Measurements from ENCODE around the gene GNG10.

DNA sequence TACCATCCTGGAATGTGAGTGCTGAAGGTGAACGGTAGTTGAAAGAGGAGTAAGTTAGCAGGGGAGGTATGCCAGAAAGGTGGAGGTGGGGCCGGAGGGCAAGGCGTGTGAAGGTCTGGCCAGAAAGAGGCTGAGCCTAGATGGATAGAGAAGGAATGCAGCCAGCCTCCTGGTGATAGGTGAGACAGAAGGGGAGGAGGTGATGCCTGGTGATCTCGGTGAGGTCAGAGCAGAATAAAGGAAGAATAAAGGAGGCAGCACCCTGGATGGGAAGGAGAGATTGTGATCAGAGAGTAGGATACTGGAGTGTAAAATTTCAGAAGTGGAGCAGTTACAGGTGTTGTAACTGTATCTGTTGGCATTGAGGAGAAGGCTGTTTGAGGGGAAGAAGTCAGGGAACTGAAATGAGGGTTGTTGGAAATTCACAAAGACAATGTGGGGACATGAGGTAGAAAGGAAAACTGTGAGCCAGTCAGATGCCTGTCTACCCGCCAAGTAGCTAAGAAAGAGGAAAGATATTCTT is 2.0 kb downstream of the GNG10 start:
- TF ChIP-seq ZNF791 (tag by site-specific recombination; IDR thresholded peaks at IDR 0.05), result no peak
- no peak for TF ChIP-seq ZNF223 (tag by site-specific recombination; IDR thresholded peaks at IDR 0.05)
- TF ChIP-seq ZNF423 (tag by site-specific recombination; IDR thresholded peaks at IDR 0.05), result no peak
- TF ChIP-seq, protein P1, sequence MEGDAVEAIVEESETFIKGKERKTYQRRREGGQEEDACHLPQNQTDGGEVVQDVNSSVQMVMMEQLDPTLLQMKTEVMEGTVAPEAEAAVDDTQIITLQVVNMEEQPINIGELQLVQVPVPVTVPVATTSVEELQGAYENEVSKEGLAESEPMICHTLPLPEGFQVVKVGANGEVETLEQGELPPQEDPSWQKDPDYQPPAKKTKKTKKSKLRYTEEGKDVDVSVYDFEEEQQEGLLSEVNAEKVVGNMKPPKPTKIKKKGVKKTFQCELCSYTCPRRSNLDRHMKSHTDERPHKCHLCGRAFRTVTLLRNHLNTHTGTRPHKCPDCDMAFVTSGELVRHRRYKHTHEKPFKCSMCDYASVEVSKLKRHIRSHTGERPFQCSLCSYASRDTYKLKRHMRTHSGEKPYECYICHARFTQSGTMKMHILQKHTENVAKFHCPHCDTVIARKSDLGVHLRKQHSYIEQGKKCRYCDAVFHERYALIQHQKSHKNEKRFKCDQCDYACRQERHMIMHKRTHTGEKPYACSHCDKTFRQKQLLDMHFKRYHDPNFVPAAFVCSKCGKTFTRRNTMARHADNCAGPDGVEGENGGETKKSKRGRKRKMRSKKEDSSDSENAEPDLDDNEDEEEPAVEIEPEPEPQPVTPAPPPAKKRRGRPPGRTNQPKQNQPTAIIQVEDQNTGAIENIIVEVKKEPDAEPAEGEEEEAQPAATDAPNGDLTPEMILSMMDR (tag by site-specific recombination; IDR thresholded peaks at IDR 0.05), result no peak
